ENCODE measurements around the gene SLFN12L. TPM values are rescaled to one million over a fixed set of nuclear protein-coding genes. Genes with fewer than 3 reads are reported as not detected.

Gene SLFN12L
- polyA plus RNA-seq, 1 donor (not counting 4 experiments of a cell fraction or from before 2014, with no cell fraction given) = 0.09 TPM

DNA sequence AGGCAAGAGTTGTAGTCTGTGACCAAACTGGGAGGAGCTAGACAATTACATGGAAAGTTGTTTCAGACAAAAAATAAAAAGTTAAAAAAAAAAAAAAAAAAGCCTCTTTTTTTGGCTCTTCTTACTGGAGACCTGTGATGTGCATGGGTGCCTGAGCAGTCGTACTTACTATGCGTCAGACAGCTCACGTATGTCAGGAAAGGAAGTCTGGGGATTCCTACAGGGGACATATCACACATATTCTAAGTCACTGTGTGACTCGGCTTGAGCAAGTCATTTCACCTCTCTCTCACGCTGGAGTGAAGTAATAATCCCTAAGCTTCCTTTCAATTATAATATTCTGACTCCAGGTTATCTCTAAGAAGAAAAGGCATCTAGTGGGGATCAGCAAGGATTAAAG, 17.2 kb upstream of the SLFN12L start:
- dilution Hi-C loops (cut with MboI; ENCODE audit: extremely low pct_ligation_motif_present, low sequenced_read_pairs) = no loop called here

DNA sequence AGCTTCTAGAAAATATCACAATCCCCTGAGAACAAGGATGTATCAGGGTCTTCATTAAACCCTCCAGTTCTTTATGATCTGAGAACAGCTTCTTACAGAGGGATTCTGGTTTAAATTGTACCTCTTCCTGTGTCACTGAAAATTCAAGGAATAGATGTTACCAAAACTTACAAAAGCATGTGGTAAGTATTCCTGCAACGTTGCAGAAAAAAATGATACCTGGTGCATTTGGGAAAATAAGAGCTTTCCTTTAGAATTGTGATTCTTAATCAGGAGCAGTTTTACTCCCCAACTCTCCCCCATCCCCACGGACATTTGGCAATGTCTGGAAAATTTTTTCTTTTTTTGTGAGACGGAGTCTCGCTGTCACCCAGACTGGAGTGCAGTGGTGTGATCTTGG, 15.8 kb upstream of the SLFN12L start:
- Histone ChIP-seq H3K4me1 (ENCODE audit: control insufficient read depth, extremely low read depth, insufficient read depth, low read length) (no peaks in the 10 kb centered on the region), H3K9ac (ENCODE audit: control insufficient read depth, extremely low read depth, insufficient read depth, low read length) (no peak overlapping the region), H3K4me3 (ENCODE audit: control insufficient read depth in 2 of 3, extremely low read depth in 1 of 3, insufficient read depth in 2 of 3, low read depth in 1 of 3, low read length in 3 of 3) (no peak overlapping the region), H3K9me1 (ENCODE audit: control insufficient read depth, extremely low read depth, insufficient read depth, low read length) (no peaks in the 10 kb centered on the region), H3K27me3 (ENCODE audit: control insufficient read depth, extremely low read depth, insufficient read depth, low read length) (peaks cover 4% of the 10 kb centered on the region), H3K9me3 (ENCODE audit: control insufficient read depth, low read depth, low read length) (no peaks in the 10 kb centered on the region), H4K20me1 (ENCODE audit: control insufficient read depth, extremely low read depth, insufficient read depth, low read length) (no peaks in the 10 kb centered on the region), H2AFZ (ENCODE audit: control insufficient read depth, low read length) (no peak overlapping the region), H3K79me2 (ENCODE audit: control insufficient read depth, insufficient read depth, low read length) (no peaks in the 10 kb centered on the region), H3K4me2 (ENCODE audit: control insufficient read depth, extremely low read depth, insufficient read depth, low read depth, low read length) (no peak overlapping the region), H3K36me3 (ENCODE audit: control insufficient read depth in 2 of 2, extremely low read depth in 1 of 2, insufficient read depth in 2 of 2, low read length in 2 of 2) (no peaks in the 10 kb centered on the region), H3K27ac (ENCODE audit: control insufficient read depth, insufficient read depth, low read length) (no peak overlapping the region)
- DNase-seq (ENCODE audit: low read depth, low spot score) = no peak
- FAIRE-seq = no peak
- dilution Hi-C loops (cut with MboI; ENCODE audit: extremely low pct_ligation_motif_present, low sequenced_read_pairs) = no loop called here
- TF ChIP-seq EZH2 (IDR thresholded peaks at IDR 0.05; ENCODE audit: low read length) = no peak
- TF ChIP-seq, protein P1, sequence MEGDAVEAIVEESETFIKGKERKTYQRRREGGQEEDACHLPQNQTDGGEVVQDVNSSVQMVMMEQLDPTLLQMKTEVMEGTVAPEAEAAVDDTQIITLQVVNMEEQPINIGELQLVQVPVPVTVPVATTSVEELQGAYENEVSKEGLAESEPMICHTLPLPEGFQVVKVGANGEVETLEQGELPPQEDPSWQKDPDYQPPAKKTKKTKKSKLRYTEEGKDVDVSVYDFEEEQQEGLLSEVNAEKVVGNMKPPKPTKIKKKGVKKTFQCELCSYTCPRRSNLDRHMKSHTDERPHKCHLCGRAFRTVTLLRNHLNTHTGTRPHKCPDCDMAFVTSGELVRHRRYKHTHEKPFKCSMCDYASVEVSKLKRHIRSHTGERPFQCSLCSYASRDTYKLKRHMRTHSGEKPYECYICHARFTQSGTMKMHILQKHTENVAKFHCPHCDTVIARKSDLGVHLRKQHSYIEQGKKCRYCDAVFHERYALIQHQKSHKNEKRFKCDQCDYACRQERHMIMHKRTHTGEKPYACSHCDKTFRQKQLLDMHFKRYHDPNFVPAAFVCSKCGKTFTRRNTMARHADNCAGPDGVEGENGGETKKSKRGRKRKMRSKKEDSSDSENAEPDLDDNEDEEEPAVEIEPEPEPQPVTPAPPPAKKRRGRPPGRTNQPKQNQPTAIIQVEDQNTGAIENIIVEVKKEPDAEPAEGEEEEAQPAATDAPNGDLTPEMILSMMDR (optimal IDR thresholded peaks at IDR 0.05 in 1 of 3, IDR thresholded peaks at IDR 0.05 in 1 of 3, conservative IDR thresholded peaks at IDR 0.05 in 1 of 3; ENCODE audit: extremely low read depth in 1 of 3, insufficient read depth in 2 of 3, low read length in 3 of 3) = no peak

More for the DNA sequence above, 17.2 kb upstream of the SLFN12L start:
- H3K4me2 ChIP-seq (ENCODE audit: control insufficient read depth, extremely low read depth, insufficient read depth, low read depth, low read length) = no peak overlapping the region
- no peaks in the 10 kb centered on the region for H3K4me1 ChIP-seq (ENCODE audit: control insufficient read depth, extremely low read depth, insufficient read depth, low read length)
- H3K9me3 ChIP-seq (ENCODE audit: control insufficient read depth, low read depth, low read length) = no peaks in the 10 kb centered on the region
- no peak overlapping the region for H3K4me3 ChIP-seq (ENCODE audit: control insufficient read depth in 2 of 3, extremely low read depth in 1 of 3, insufficient read depth in 2 of 3, low read depth in 1 of 3, low read length in 3 of 3)
- peaks cover 4% of the 10 kb centered on the region for H3K27me3 ChIP-seq (ENCODE audit: control insufficient read depth, extremely low read depth, insufficient read depth, low read length)
- no peak for FAIRE-seq
- H2AFZ ChIP-seq (ENCODE audit: control insufficient read depth, low read length) = no peak overlapping the region
- DNase-seq (ENCODE audit: low read depth, low spot score) = no peak
- no peaks in the 10 kb centered on the region for H3K9me1 ChIP-seq (ENCODE audit: control insufficient read depth, extremely low read depth, insufficient read depth, low read length)
- no peak overlapping the region for H3K9ac ChIP-seq (ENCODE audit: control insufficient read depth, extremely low read depth, insufficient read depth, low read length)
- no peaks in the 10 kb centered on the region for H3K36me3 ChIP-seq (ENCODE audit: control insufficient read depth in 2 of 2, extremely low read depth in 1 of 2, insufficient read depth in 2 of 2, low read length in 2 of 2)
- H4K20me1 ChIP-seq (ENCODE audit: control insufficient read depth, extremely low read depth, insufficient read depth, low read length) = no peaks in the 10 kb centered on the region
- no peaks in the 10 kb centered on the region for H3K79me2 ChIP-seq (ENCODE audit: control insufficient read depth, insufficient read depth, low read length)
- H3K27ac ChIP-seq (ENCODE audit: control insufficient read depth, insufficient read depth, low read length) = no peak overlapping the region
- TF ChIP-seq, protein P1 (optimal IDR thresholded peaks at IDR 0.05 in 1 of 3, IDR thresholded peaks at IDR 0.05 in 1 of 3, conservative IDR thresholded peaks at IDR 0.05 in 1 of 3; ENCODE audit: extremely low read depth in 1 of 3, insufficient read depth in 2 of 3, low read length in 3 of 3) = no peak
- TF ChIP-seq EZH2 (IDR thresholded peaks at IDR 0.05; ENCODE audit: low read length) = no peak

Measured in keratinocyte (primary cell).